GM12878 (cell line): ENCODE measurements around the gene ARHGEF38. TPM values are rescaled to one million over a fixed set of nuclear protein-coding genes. Genes with fewer than 3 reads are reported as not detected.

Experiments used
- CHD4 ChIP-seq: fragments of 200-600 bp; sonication (generic); IDR thresholded peaks from 2 replicates; pipeline ENCODE4 v1.6.1; 2016; ENCODE audit warnings: mild to moderate bottlenecking
- EED ChIP-seq: sonication (generic); IDR thresholded peaks from 2 replicates; pipeline ENCODE4 v1.6.1; 2016; ENCODE audit warnings: antibody characterized with exemption, low read depth
- EGR1 ChIP-seq, 2 experiments: IDR thresholded peaks; 1 replicate in 1 of 2; 2 replicates in 1 of 2; pipeline ENCODE4 v1.6.1; 2011 to 2012; ENCODE audit warnings: low read depth in 2 of 2, low read length in 2 of 2, borderline replicate concordance in 1 of 2, mild to moderate bottlenecking in 1 of 2, moderate library complexity in 1 of 2
- GABPA ChIP-seq: IDR thresholded peaks from 2 replicates; pipeline ENCODE4 v1.6.1; 2014; ENCODE audit warnings: antibody characterized with exemption, low read depth, mild to moderate bottlenecking, inconsistent platforms
- GATAD2B ChIP-seq: fragments of 450-650 bp; conservative IDR thresholded peaks from 2 replicates; pipeline ENCODE4 v1.6.1; 2017; ENCODE audit warnings: low read depth, mild to moderate bottlenecking, moderate library complexity
- HDAC2 ChIP-seq: fragments of 200-600 bp; sonication (generic); IDR thresholded peaks from 2 replicates; pipeline ENCODE4 v1.6.1; 2017
- IKZF1 ChIP-seq: fragments of 450-650 bp; conservative IDR thresholded peaks from 2 replicates; pipeline ENCODE4 v1.6.1; 2017; ENCODE audit warnings: antibody characterized with exemption, mild to moderate bottlenecking
- IKZF2 ChIP-seq, 2 experiments: fragments of 450-650 bp; IDR thresholded peaks; 2 replicates each; pipeline ENCODE4 v1.6.1; 2017; ENCODE audit warnings: mild to moderate bottlenecking in 2 of 2, moderate library complexity in 2 of 2
- IRF4 ChIP-seq: IDR thresholded peaks from 2 replicates; pipeline ENCODE4 v1.6.1; 2011; ENCODE audit warnings: low read depth, low read length
- MTA2 ChIP-seq: fragments of 450-650 bp; IDR thresholded peaks from 2 replicates; pipeline ENCODE4 v1.6.1; 2016; ENCODE audit warnings: low read depth, mild to moderate bottlenecking, moderate library complexity
- MXI1 ChIP-seq: fragments of 150-350 bp; IDR thresholded peaks from 2 replicates; pipeline ENCODE4 v1.6.1; 2011; ENCODE audit warnings: low read depth, mild to moderate bottlenecking, inconsistent platforms, low read length, improper control_type of control experiment
- NFYB ChIP-seq: IDR thresholded peaks from 2 replicates; pipeline ENCODE4 v1.6.1; 2011; ENCODE audit warnings: low read depth, mild to moderate bottlenecking, low read length, improper control_type of control experiment, moderate library complexity; ENCODE audit not compliant: insufficient read depth
- PBX3 ChIP-seq: IDR thresholded peaks from 2 replicates; pipeline ENCODE4 v1.6.1; 2011; ENCODE audit warnings: mild to moderate bottlenecking, low read depth, low read length, moderate library complexity; ENCODE audit not compliant: insufficient replicate concordance
- PML ChIP-seq: IDR thresholded peaks from 2 replicates; pipeline ENCODE4 v1.6.1; 2012; ENCODE audit warnings: low read length, inconsistent platforms
- POLR2AphosphoS5 ChIP-seq: IDR thresholded peaks from 2 replicates; pipeline ENCODE4 v1.6.1; 2011; ENCODE audit warnings: mild to moderate bottlenecking, low read length, inconsistent platforms
- SPI1 ChIP-seq: IDR thresholded peaks from 2 replicates; pipeline ENCODE4 v1.6.1; 2011; ENCODE audit warnings: low read depth, mild to moderate bottlenecking, low read length, moderate library complexity, borderline replicate concordance; ENCODE audit not compliant: insufficient read depth
- TARDBP ChIP-seq: IDR thresholded peaks from 2 replicates; pipeline ENCODE4 v1.6.1; 2016; ENCODE audit warnings: borderline replicate concordance
- TCF12 ChIP-seq: IDR thresholded peaks from 2 replicates; pipeline ENCODE4 v1.6.1; 2011; ENCODE audit warnings: low read depth, mild to moderate bottlenecking, low read length
- ZBED1 ChIP-seq: IDR thresholded peaks from 2 replicates; pipeline ENCODE4 v1.6.1; 2016; ENCODE audit warnings: borderline replicate concordance
- ZBTB40 ChIP-seq: fragments of 450-650 bp; IDR thresholded peaks from 2 replicates; pipeline ENCODE4 v1.6.1; 2016; ENCODE audit warnings: mild to moderate bottlenecking, moderate library complexity, borderline replicate concordance
- ZZZ3 ChIP-seq: IDR thresholded peaks from 2 replicates; pipeline ENCODE4 v1.6.1; 2011; ENCODE audit warnings: low read depth; ENCODE audit not compliant: control insufficient read depth, insufficient read length
- polyA plus RNA-seq, 11 experiments: library from polyadenylated mRNA; depleted of rRNA in 4 of 11; unstranded in 6 of 11; stranded (reverse) in 5 of 11; fragments of >200 nt; fragmentation: Nextera tagmentation in 4 of 11; fragmentation: Illumina TruSeq in 1 of 11; extraction: Ambion mirVana in 4 of 11; extraction: Trizol in 1 of 11; gene quantifications; 1 replicate in 1 of 11; 2 replicates in 10 of 11; pipeline versions ENCODE4 v1.2.1 to v1.2.3, GENCODE V29; 2011 to 2016; ENCODE audit warnings: inconsistent platforms in 2 of 11, missing spikeins in 2 of 11, low read depth in 1 of 11
- total RNA-seq, 4 experiments: library from RNA; depleted of rRNA in 3 of 4; stranded (reverse); fragments of >200 nt in 3 of 4; fragmentation: Illumina TruSeq in 1 of 4; extraction: Trizol in 1 of 4; gene quantifications; 2 replicates each; pipeline versions ENCODE4 v1.2.1 to v1.2.3, GENCODE V29; 2013 to 2021

Gene ARHGEF38
- total and polyA plus RNA-seq, 10 of the 15 experiments (the other 5 are each of a cell fraction or from before 2014, with no cell fraction given) = 0.01 to 1.1 (median 0.09) TPM; not detected in 2

GRCh38 chr4:105624530-105624929 is 72.1 kb downstream of the ARHGEF38 start (continued):
- TF ChIP-seq MXI1 = no peak
- TF ChIP-seq ZZZ3 = no peak
- TF ChIP-seq ZBED1 = no peak
- TF ChIP-seq HDAC2 = no peak
- TF ChIP-seq EED = peak; percentile 53; the same call in 1 of the 2 replicates
- TF ChIP-seq IKZF2 (IDR thresholded peaks at IDR 0.05) = peak; percentile 13 to 34; a peak in 2 of 4 replicates
- no peak for TF ChIP-seq CHD4
- no peak for TF ChIP-seq GATAD2B
- TF ChIP-seq IKZF1 = peak; percentile 31; the same call in 1 of the 2 replicates
- TF ChIP-seq POLR2AphosphoS5 = no peak
- TF ChIP-seq MTA2 = no peak
- TF ChIP-seq TCF12 = no peak
- TF ChIP-seq SPI1 = peak; percentile 81
- TF ChIP-seq NFYB = no peak
- TF ChIP-seq TARDBP = no peak
- no peak for TF ChIP-seq IRF4
- no peak for TF ChIP-seq PBX3
- TF ChIP-seq GABPA = no peak
- no peak for TF ChIP-seq EGR1 (IDR thresholded peaks at IDR 0.05; ENCODE audit: borderline replicate concordance in 1 of 2, low read depth in 2 of 2, low read length in 2 of 2)
- no peak for TF ChIP-seq PML
- TF ChIP-seq ZBTB40 = no peak
